ENCODE results near the gene GMCL2. TPM values are rescaled to one million over a fixed set of nuclear protein-coding genes. Genes with fewer than 3 reads are reported as not detected.

Gene GMCL2
- polyA plus RNA-seq, 1 of the 3 experiments (the other 2 are of a cell fraction), result not detected

- peaks cover 11% of the 10 kb centered on the region for H3F3A ChIP-seq (replicated peaks; ENCODE audit: insufficient read depth)
- H3K4me2 ChIP-seq, result peak overlapping the region; percentile 98
- DNase-seq, result no peak
- no peak overlapping the region for H2AFZ ChIP-seq (ENCODE audit: low read depth)
- WGBS (ENCODE audit: low lambda C conversion rate), result 59% methylated on average over 9 of the region's 9 CpGs
- H3K4me3 ChIP-seq (ENCODE audit: low read depth in 2 of 2, low read length in 1 of 2), result peak overlapping the region; percentile 87
- H3K9me2 ChIP-seq, result no peaks in the 10 kb centered on the region
- peak overlapping the region; percentile 83; the same call in 1 of the 2 replicates for H3K9ac ChIP-seq
- TF ChIP-seq SIN3A (IDR thresholded peaks at IDR 0.05; ENCODE audit: borderline replicate concordance, low read depth, low read length), result no peak
- no peak for TF ChIP-seq NRF1 (IDR thresholded peaks at IDR 0.05; ENCODE audit: low read depth, low read length)
- TF ChIP-seq FOXM1 (IDR thresholded peaks at IDR 0.05; ENCODE audit: low read depth), result no peak
- no peak for TF ChIP-seq MXI1 (IDR thresholded peaks at IDR 0.05; ENCODE audit: low read depth, low read length)
- TF ChIP-seq RFX5 (IDR thresholded peaks at IDR 0.05; ENCODE audit: low read length), result no peak
- TF ChIP-seq POLR2AphosphoS5 (IDR thresholded peaks at IDR 0.05; ENCODE audit: low read depth, low read length), result no peak
- TF ChIP-seq, protein P1, sequence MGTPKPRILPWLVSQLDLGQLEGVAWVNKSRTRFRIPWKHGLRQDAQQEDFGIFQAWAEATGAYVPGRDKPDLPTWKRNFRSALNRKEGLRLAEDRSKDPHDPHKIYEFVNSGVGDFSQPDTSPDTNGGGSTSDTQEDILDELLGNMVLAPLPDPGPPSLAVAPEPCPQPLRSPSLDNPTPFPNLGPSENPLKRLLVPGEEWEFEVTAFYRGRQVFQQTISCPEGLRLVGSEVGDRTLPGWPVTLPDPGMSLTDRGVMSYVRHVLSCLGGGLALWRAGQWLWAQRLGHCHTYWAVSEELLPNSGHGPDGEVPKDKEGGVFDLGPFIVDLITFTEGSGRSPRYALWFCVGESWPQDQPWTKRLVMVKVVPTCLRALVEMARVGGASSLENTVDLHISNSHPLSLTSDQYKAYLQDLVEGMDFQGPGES (IDR thresholded peaks at IDR 0.05; ENCODE audit: low read depth, low read length), result no peak
- no peak for TF ChIP-seq NFIC (IDR thresholded peaks at IDR 0.05; ENCODE audit: borderline replicate concordance)
- no peak for TF ChIP-seq EZH2phosphoT487 (IDR thresholded peaks at IDR 0.05; ENCODE audit: borderline replicate concordance, low read depth)
- TF ChIP-seq CHD2 (IDR thresholded peaks at IDR 0.05; ENCODE audit: low read length, partially characterized antibody), result no peak
- TF ChIP-seq GABPA (IDR thresholded peaks at IDR 0.05; ENCODE audit: low read depth), result no peak
- TF ChIP-seq, protein P2, sequence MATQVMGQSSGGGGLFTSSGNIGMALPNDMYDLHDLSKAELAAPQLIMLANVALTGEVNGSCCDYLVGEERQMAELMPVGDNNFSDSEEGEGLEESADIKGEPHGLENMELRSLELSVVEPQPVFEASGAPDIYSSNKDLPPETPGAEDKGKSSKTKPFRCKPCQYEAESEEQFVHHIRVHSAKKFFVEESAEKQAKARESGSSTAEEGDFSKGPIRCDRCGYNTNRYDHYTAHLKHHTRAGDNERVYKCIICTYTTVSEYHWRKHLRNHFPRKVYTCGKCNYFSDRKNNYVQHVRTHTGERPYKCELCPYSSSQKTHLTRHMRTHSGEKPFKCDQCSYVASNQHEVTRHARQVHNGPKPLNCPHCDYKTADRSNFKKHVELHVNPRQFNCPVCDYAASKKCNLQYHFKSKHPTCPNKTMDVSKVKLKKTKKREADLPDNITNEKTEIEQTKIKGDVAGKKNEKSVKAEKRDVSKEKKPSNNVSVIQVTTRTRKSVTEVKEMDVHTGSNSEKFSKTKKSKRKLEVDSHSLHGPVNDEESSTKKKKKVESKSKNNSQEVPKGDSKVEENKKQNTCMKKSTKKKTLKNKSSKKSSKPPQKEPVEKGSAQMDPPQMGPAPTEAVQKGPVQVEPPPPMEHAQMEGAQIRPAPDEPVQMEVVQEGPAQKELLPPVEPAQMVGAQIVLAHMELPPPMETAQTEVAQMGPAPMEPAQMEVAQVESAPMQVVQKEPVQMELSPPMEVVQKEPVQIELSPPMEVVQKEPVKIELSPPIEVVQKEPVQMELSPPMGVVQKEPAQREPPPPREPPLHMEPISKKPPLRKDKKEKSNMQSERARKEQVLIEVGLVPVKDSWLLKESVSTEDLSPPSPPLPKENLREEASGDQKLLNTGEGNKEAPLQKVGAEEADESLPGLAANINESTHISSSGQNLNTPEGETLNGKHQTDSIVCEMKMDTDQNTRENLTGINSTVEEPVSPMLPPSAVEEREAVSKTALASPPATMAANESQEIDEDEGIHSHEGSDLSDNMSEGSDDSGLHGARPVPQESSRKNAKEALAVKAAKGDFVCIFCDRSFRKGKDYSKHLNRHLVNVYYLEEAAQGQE (IDR thresholded peaks at IDR 0.05; ENCODE audit: low read depth, low read length), result no peak
- TF ChIP-seq MEF2A (IDR thresholded peaks at IDR 0.05; ENCODE audit: borderline replicate concordance, low read depth), result no peak
- no peak for TF ChIP-seq TCF12 (IDR thresholded peaks at IDR 0.05)
- TF ChIP-seq FOSL2 (IDR thresholded peaks at IDR 0.05; ENCODE audit: borderline replicate concordance, low read depth), result no peak
- TF ChIP-seq ELF1 (IDR thresholded peaks at IDR 0.05), result no peak
- no peak for TF ChIP-seq TEAD4 (IDR thresholded peaks at IDR 0.05; ENCODE audit: borderline replicate concordance, insufficient read depth)
- TF ChIP-seq TAF1 (IDR thresholded peaks at IDR 0.05; ENCODE audit: borderline replicate concordance, low read depth, low read length), result no peak
- peak overlapping the region in 1 of 2 experiments; percentile 24; a peak in 1 of 4 replicates for H3K27ac ChIP-seq (ENCODE audit: low read depth in 2 of 2, low read length in 1 of 2)
- H3K27me3 ChIP-seq (ENCODE audit: insufficient read depth), result no peaks in the 10 kb centered on the region
- H4K20me1 ChIP-seq (ENCODE audit: insufficient read depth), result no peaks in the 10 kb centered on the region
- H3K79me2 ChIP-seq (ENCODE audit: insufficient read depth), result peaks cover 28% of the 10 kb centered on the region
- CTCF ChIA-PET, result interaction anchor here (1.2 to 12.2 kb wide), 3 partner anchors 10 to 361 kb away, joined by 4 to 147 read pairs (median 5); partner anchors contain the start of gene COL23A1
- H3K4me1 ChIP-seq (ENCODE audit: control insufficient read depth in 1 of 2, insufficient read depth in 2 of 2, low read depth in 1 of 2, low read length in 1 of 2), result peaks cover 11 to 31% of the 10 kb centered on the region in 2 experiments; a peak in 2 of 4 replicates
- peaks cover 7 to 27% of the 10 kb centered on the region in 2 experiments for H3K36me3 ChIP-seq (replicated peaks in 1 of 2; ENCODE audit: control insufficient read depth in 1 of 2, insufficient read depth in 2 of 2, low read length in 1 of 2)
- POLR2A ChIA-PET, result interaction anchor here (0.6 to 2.0 kb wide), 7 partner anchors 9 to 359 kb away, joined by 3 to 6 read pairs (median 3); partner anchors contain the start of genes COL23A1, HNRNPAB and NHP2
- no peaks in the 10 kb centered on the region for H3K9me3 ChIP-seq
Observed at GRCh38 chr5:178230879-178231538, 43.8 kb upstream of the GMCL2 start.
